22Rv1 (cell line): ENCODE data around the gene KCNJ18.
"Not testable (repeated sequence)": the region's sequence is repeated elsewhere in the genome, so short reads cannot be mapped to it uniquely, and the experiment has no call there.

Experiments used
- CTCF ChIP-seq: fragments of 450-650 bp; IDR thresholded peaks from 2 replicates; pipeline ENCODE4 v1.5.1; 2017; ENCODE audit warnings: mild to moderate bottlenecking
- ZFX ChIP-seq: fragments of 450-650 bp; IDR thresholded peaks from 2 replicates; pipeline ENCODE4 v1.6.1; 2017; ENCODE audit warnings: antibody characterized with exemption, borderline replicate concordance

GRCh38 chr17:21747195-21747915, 55.0 kb downstream of the KCNJ18 start:
- not testable (repeated sequence) for TF ChIP-seq CTCF, ZFX
